Measurements from ENCODE around the gene FURIN. TPM values are rescaled to one million over a fixed set of nuclear protein-coding genes. Genes with fewer than 3 reads are reported as not detected.
A peak's percentile ranks its signal among the peaks of the same experiment; 100 is the strongest.
"Not testable (repeated sequence)": the region's sequence is repeated elsewhere in the genome, so short reads cannot be mapped to it uniquely, and the experiment has no call there.

FURIN gene
- polyA plus RNA-seq, 3 donors: 6.5 to 47.3 (median 14.3) TPM

- Histone ChIP-seq H3K27ac (ENCODE audit: low read depth in 1 of 2, low read length in 2 of 2) (peak overlapping the region; percentile 68 to 80), H3K4me2 (replicated peaks; ENCODE audit: extremely low read depth, low read length, poor library complexity, severe bottlenecking) (no peak overlapping the region), H3K79me2 (ENCODE audit: insufficient read depth, low read length) (peaks cover 31% of the 10 kb centered on the region), H2AFZ (ENCODE audit: insufficient read depth, low read depth, low read length, poor library complexity, severe bottlenecking) (no peak overlapping the region), H3K4me3 (replicated peaks in 1 of 3; ENCODE audit: low read depth in 2 of 3, low read length in 3 of 3) (no peak overlapping the region), H4K20me1 (ENCODE audit: insufficient read depth, low read length) (peaks cover 72% of the 10 kb centered on the region), H3K9me3 (replicated peaks in 1 of 2; ENCODE audit: control insufficient read depth in 1 of 2, insufficient read depth in 1 of 2, low read length in 2 of 2) (no peaks in the 10 kb centered on the region), H3K36me3 (replicated peaks in 1 of 2; ENCODE audit: control insufficient read depth in 1 of 2, insufficient read depth in 2 of 2, low read length in 2 of 2) (peaks cover 54 to 55% of the 10 kb centered on the region in 2 donors), H3K9ac (ENCODE audit: insufficient read depth, low read length, poor library complexity, severe bottlenecking) (no peak overlapping the region), H3K27me3 (ENCODE audit: control insufficient read depth in 2 of 2, insufficient read depth in 2 of 2, low read length in 2 of 2) (no peaks in the 10 kb centered on the region), H3K4me1 (ENCODE audit: control insufficient read depth in 1 of 2, insufficient read depth in 2 of 2, low read length in 2 of 2) (peaks cover 35 to 42% of the 10 kb centered on the region in 2 donors)
- peak; percentile 8 for TF ChIP-seq CTCF (IDR thresholded peaks at IDR 0.05)
- Mint-ChIP-seq H3K9me3 (no peaks in the 10 kb centered on the region), H3K36me3 (peaks cover 42 to 60% of the 10 kb centered on the region in 2 donors), H3K27ac (peak overlapping the region; percentile 33 to 89 (median 61)), H3K27me3 (ENCODE audit: low read depth in 3 of 3) (peaks cover 0 to 3% (median 2%) of the 10 kb centered on the region in 3 donors), H3K4me3 (no peak overlapping the region), H3K4me1 (peaks cover 31% of the 10 kb centered on the region)
- WGBS (ENCODE audit: insufficient coverage): 77% methylated on average over 10 of the region's 10 CpGs
- DNase-seq: no peak
- intact Hi-C loops (cut with micrococcal nuclease): loop anchor here in 1 of 2 donors (5.0 kb wide), 1 partner anchor 37 kb away; the partner anchor contains the start of gene HDDC3
These were observed 27.3 kb downstream of the FURIN start for GRCh38 chr15:90895571-90896117.

- Histone ChIP-seq H3K4me3 (replicated peaks in 1 of 3; ENCODE audit: low read depth in 2 of 3, low read length in 3 of 3) (peak overlapping the region in 1 of 3 experiments; percentile 30), H3K4me1 (ENCODE audit: control insufficient read depth in 1 of 2, insufficient read depth in 2 of 2, low read length in 2 of 2) (peaks cover 42 to 50% of the 10 kb centered on the region in 2 donors), H3K79me2 (ENCODE audit: insufficient read depth, low read length) (peaks cover 16% of the 10 kb centered on the region), H3K36me3 (replicated peaks in 1 of 2; ENCODE audit: control insufficient read depth in 1 of 2, insufficient read depth in 2 of 2, low read length in 2 of 2) (peaks cover 39 to 40% of the 10 kb centered on the region in 2 donors), H4K20me1 (ENCODE audit: insufficient read depth, low read length) (peaks cover 57% of the 10 kb centered on the region), H3K27ac (ENCODE audit: low read depth in 1 of 2, low read length in 2 of 2) (peak overlapping the region; percentile 68 to 80), H3K4me2 (replicated peaks; ENCODE audit: extremely low read depth, low read length, poor library complexity, severe bottlenecking) (peak overlapping the region; percentile 17)
- WGBS (ENCODE audit: insufficient coverage): 50% methylated on average over 2 of the region's 14 CpGs
- Mint-ChIP-seq H3K36me3 (peaks cover 33 to 45% of the 10 kb centered on the region in 2 donors), H3K27ac (peak overlapping the region; percentile 85 to 94 (median 89)), H3K4me3 (peak overlapping the region in 1 of 2 donors; percentile 63), H3K4me1 (peaks cover 42% of the 10 kb centered on the region)
- H3K9me3 ChIP-seq (replicated peaks in 1 of 2; ENCODE audit: control insufficient read depth in 1 of 2, insufficient read depth in 1 of 2, low read length in 2 of 2); H3K27me3 Mint-ChIP-seq (ENCODE audit: low read depth in 3 of 3); H3K9me3 Mint-ChIP-seq; H2AFZ ChIP-seq (ENCODE audit: insufficient read depth, low read depth, low read length, poor library complexity, severe bottlenecking); H3K27me3 ChIP-seq (ENCODE audit: control insufficient read depth in 2 of 2, insufficient read depth in 2 of 2, low read length in 2 of 2); H3K9ac ChIP-seq (ENCODE audit: insufficient read depth, low read length, poor library complexity, severe bottlenecking): not testable (repeated sequence)
- peak; percentile 75 to 88 (median 86) for DNase-seq
- peak; percentile 18 for TF ChIP-seq CTCF (IDR thresholded peaks at IDR 0.05)
- intact Hi-C loops (cut with micrococcal nuclease): loop anchor here in 1 of 2 donors (5.0 kb wide), 1 partner anchor 35 kb away; the partner anchor contains the start of gene HDDC3
These were observed 28.8 kb downstream of the FURIN start for GRCh38 chr15:90897131-90897655.
